ENCODE results near the gene PRKCE. TPM values are rescaled to one million over a fixed set of nuclear protein-coding genes. Genes with fewer than 3 reads are reported as not detected.

Gene PRKCE
- total and polyA plus RNA-seq, 2 experiments from 2014 or later, result 13.2 to 19.2 TPM

DNA sequence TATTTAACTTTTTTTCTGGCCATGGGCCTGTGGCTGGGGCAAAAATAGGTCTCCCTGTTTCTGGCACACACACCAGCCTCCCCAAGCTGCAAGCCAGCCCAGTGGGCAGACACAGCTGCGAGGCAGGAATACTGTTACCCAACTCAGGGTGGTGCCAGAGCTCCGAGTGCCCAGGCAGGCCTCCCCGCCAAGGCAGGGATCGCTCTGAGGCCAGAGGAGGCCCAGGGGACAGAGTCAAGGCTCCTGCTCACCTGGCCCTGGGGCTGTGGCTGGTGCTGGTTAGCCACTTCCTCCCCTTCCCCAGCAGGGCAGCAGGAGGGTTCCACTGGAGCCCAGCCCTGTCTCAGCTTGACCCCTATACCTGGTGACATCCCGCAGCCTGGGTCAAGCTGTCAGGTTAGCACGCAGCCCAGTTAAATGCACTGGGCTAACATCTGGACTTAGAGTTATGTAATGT is 578.7 kb downstream of the PRKCE start:
- H3K4me3 ChIP-seq, result no peak overlapping the region
- DNase-seq (ENCODE audit: low read depth in 1 of 2, low spot score in 1 of 2), result no peak
- no peak overlapping the region for H3K27ac ChIP-seq
- no peaks in the 10 kb centered on the region for H3K4me1 ChIP-seq (ENCODE audit: low read depth)
- TF ChIP-seq CTCF (IDR thresholded peaks at IDR 0.05; ENCODE audit: low read depth, low read length), result no peak
- H3K36me3 ChIP-seq, result no peaks in the 10 kb centered on the region
- no peaks in the 10 kb centered on the region for H3K9me3 ChIP-seq (ENCODE audit: low read depth)
- H3K27me3 ChIP-seq, result no peaks in the 10 kb centered on the region

GRCh38 chr2:46230677-46231425 is 579.4 kb downstream of the PRKCE start:
- H3K27ac ChIP-seq, result no peak overlapping the region
- H3K4me1 ChIP-seq (ENCODE audit: low read depth), result no peaks in the 10 kb centered on the region
- no peaks in the 10 kb centered on the region for H3K9me3 ChIP-seq (ENCODE audit: low read depth)
- no peak overlapping the region for H3K4me3 ChIP-seq
- H3K27me3 ChIP-seq, result no peaks in the 10 kb centered on the region
- no peaks in the 10 kb centered on the region for H3K36me3 ChIP-seq
- DNase-seq (ENCODE audit: low read depth in 1 of 2, low spot score in 1 of 2), result no peak
- TF ChIP-seq CTCF (IDR thresholded peaks at IDR 0.05; ENCODE audit: low read depth, low read length), result no peak

- no peak for TF ChIP-seq CTCF (IDR thresholded peaks at IDR 0.05; ENCODE audit: low read depth, low read length)
Observed at GRCh38 chr2:46231721-46232120, 580.2 kb downstream of the PRKCE start.

DNA sequence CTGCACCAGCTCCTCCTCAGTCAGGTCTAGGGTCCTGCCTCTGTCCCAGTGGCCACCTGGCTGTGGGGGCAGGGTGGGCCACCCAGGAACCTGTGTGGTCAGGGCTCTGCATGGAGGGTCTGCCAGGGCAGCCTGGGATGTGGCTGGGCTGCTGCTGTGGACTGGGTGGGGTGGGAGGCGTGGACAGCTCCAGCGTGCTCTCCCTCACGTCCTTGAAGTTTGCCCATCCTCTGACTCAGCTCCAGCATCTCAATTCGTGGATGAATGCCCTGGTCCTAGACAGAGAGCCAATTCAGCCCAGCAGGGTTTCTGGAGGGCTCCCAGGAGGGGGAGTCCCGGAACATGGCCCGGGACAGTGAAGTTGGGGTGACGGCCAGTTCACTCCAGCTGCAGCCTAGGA is 581.4 kb downstream of the PRKCE start:
- TF ChIP-seq CTCF (IDR thresholded peaks at IDR 0.05; ENCODE audit: low read depth, low read length), result no peak
- Histone ChIP-seq H3K4me3 (no peak overlapping the region), H3K27me3 (no peaks in the 10 kb centered on the region), H3K4me1 (ENCODE audit: low read depth) (no peaks in the 10 kb centered on the region), H3K36me3 (no peaks in the 10 kb centered on the region), H3K9me3 (ENCODE audit: low read depth) (no peaks in the 10 kb centered on the region), H3K27ac (no peak overlapping the region)
- DNase-seq (ENCODE audit: low read depth in 1 of 2, low spot score in 1 of 2), result peak in 1 of 2 donors; percentile 39

More at GRCh38 chr2:46231721-46232120, 580.2 kb downstream of the PRKCE start:
- Histone ChIP-seq H3K27me3 (no peaks in the 10 kb centered on the region), H3K27ac (no peak overlapping the region), H3K4me1 (ENCODE audit: low read depth) (no peaks in the 10 kb centered on the region), H3K36me3 (no peaks in the 10 kb centered on the region), H3K4me3 (no peak overlapping the region), H3K9me3 (ENCODE audit: low read depth) (no peaks in the 10 kb centered on the region)
- DNase-seq (ENCODE audit: low read depth in 1 of 2, low spot score in 1 of 2), result no peak

DNA sequence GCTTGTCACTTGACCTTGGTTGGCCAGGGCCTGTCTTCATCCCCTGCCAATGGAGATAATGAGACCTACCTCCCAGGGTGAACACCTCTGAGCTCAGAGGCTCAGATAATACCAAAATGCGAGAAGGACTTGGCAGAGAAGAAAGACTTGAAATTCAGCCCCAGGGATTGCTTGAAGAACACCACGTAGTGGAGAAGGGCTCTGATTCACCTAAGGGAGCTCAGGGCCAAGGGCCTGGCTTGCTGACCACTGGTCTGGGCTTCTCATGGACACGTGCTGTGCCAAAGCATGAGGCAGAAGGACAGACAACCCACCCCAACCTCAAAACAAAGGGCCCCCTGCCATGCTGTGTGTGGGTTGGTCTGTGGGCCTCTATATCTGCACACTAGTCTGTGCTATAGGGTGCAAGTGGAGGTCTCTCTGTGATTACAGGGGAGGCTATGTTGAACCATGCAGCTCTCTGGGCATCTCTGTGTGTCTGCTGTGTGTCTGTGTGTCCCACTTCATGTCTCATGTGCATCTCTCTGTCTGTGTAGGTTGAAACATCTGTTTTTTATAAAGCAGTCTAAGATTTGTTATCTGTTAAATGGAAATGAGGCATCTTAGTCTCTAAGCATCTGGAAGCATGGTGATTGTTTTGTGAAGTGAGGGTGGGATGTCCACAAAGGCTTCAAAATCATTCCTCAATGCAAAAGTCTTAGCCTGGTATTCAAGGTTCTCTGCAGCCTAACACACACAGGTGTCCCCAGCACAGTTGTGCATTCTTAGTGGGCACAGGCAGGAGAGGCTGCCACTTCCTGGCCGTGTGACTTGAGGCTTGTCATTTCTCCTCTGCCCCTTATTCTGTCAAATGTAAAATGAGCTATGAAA is 584.8 kb downstream of the PRKCE start:
- DNase-seq (ENCODE audit: low read depth in 1 of 2, low spot score in 1 of 2), result no peak
- no peak overlapping the region for H3K4me3 ChIP-seq
- H3K4me1 ChIP-seq (ENCODE audit: low read depth), result no peaks in the 10 kb centered on the region
- H3K36me3 ChIP-seq, result no peaks in the 10 kb centered on the region
- H3K9me3 ChIP-seq (ENCODE audit: low read depth), result no peaks in the 10 kb centered on the region
- no peaks in the 10 kb centered on the region for H3K27me3 ChIP-seq
- H3K27ac ChIP-seq, result no peak overlapping the region
- TF ChIP-seq CTCF (IDR thresholded peaks at IDR 0.05; ENCODE audit: low read depth, low read length), result no peak
